NCI-H748 treated with DMSO at 0.1 percent for 48 hours (cell line): ENCODE measurements around the gene PGAP3.
"Not testable (repeated sequence)": the region's sequence is repeated elsewhere in the genome, so short reads cannot be mapped to it uniquely, and the experiment has no call there.

Experiments
- DNase-seq: peaks from one replicate; lab custom pipeline; 2025; lab: John Stamatoyannopoulos, UW

Gene PGAP3

GRCh38 chr17:39715375-39716072 lies 27.7 kb upstream of the PGAP3 start:
- no peak for DNase-seq

GRCh38 chr17:39714234-39714633 lies 26.4 kb upstream of the PGAP3 start:
- DNase-seq, result no peak

GRCh38 chr17:39711851-39712250 lies 24.0 kb upstream of the PGAP3 start:
- DNase-seq, result no peak

- DNase-seq, result not testable (repeated sequence)
Measured at GRCh38 chr17:39711071-39711470, 23.2 kb upstream of the PGAP3 start.

GRCh38 chr17:39709998-39710964 lies 22.4 kb upstream of the PGAP3 start:
- DNase-seq, result no peak

GRCh38 chr17:39709319-39709997 lies 21.6 kb upstream of the PGAP3 start:
- DNase-seq, result no peak

GRCh38 chr17:39706921-39707337 lies 19.1 kb upstream of the PGAP3 start:
- DNase-seq, result no peak

- DNase-seq, result no peak
Measured at GRCh38 chr17:39706383-39706782, 18.5 kb upstream of the PGAP3 start.

GRCh38 chr17:39705786-39706348 lies 18.0 kb upstream of the PGAP3 start:
- no peak for DNase-seq

- no peak for DNase-seq
Measured at GRCh38 chr17:39704821-39705551, 17.1 kb upstream of the PGAP3 start.

- DNase-seq, result no peak
Measured at GRCh38 chr17:39703913-39704312, 16.1 kb upstream of the PGAP3 start.

GRCh38 chr17:39702901-39703893 lies 15.3 kb upstream of the PGAP3 start:
- no peak for DNase-seq

- no peak for DNase-seq
Measured at GRCh38 chr17:39701784-39702422, 14.0 kb upstream of the PGAP3 start.

GRCh38 chr17:39701012-39701783 lies 13.3 kb upstream of the PGAP3 start:
- no peak for DNase-seq

- no peak for DNase-seq
Measured at GRCh38 chr17:39700148-39700987, 12.5 kb upstream of the PGAP3 start.

GRCh38 chr17:39699818-39700147 lies 11.9 kb upstream of the PGAP3 start, which contains the start of gene ERBB2:
Gene ERBB2, plus strand, starts transcription at chr17:39700064. Its CDS starts 175 bp downstream, at chr17:39700239.
- DNase-seq, result no peak

GRCh38 chr17:39699157-39699817 lies 11.4 kb upstream of the PGAP3 start:
- DNase-seq, result not testable (repeated sequence)
